GM19099 (cell line): ENCODE data around the gene FBLN2.

ENCODE experiments used
- POLR2A ChIP-seq: IDR thresholded peaks from 3 replicates; pipeline ENCODE4 v1.6.1; 2011; ENCODE audit warnings: low read depth; ENCODE audit not compliant: insufficient read length; ENCODE audit errors: extremely low read depth

Gene FBLN2

GRCh38 chr3:13650210-13651056 lies 101.5 kb downstream of the FBLN2 start:
- TF ChIP-seq POLR2A, result no peak

- no peak for TF ChIP-seq POLR2A
Observed at GRCh38 chr3:13651057-13651400, 102.1 kb downstream of the FBLN2 start.

- no peak for TF ChIP-seq POLR2A
Observed at GRCh38 chr3:13651775-13652428, 103.0 kb downstream of the FBLN2 start.

GRCh38 chr3:13652728-13653127 lies 103.8 kb downstream of the FBLN2 start:
- no peak for TF ChIP-seq POLR2A

- no peak for TF ChIP-seq POLR2A
Observed at GRCh38 chr3:13653631-13654279, 104.8 kb downstream of the FBLN2 start.

GRCh38 chr3:13654330-13655060 lies 105.6 kb downstream of the FBLN2 start:
- TF ChIP-seq POLR2A, result no peak

- TF ChIP-seq POLR2A, result no peak
Observed at GRCh38 chr3:13655061-13655913, 106.4 kb downstream of the FBLN2 start.

- TF ChIP-seq POLR2A, result no peak
Observed at GRCh38 chr3:13656584-13657301, 107.8 kb downstream of the FBLN2 start.

- TF ChIP-seq POLR2A, result no peak
Observed at GRCh38 chr3:13657660-13658435, 108.9 kb downstream of the FBLN2 start.

GRCh38 chr3:13658681-13659080 lies 109.8 kb downstream of the FBLN2 start:
- TF ChIP-seq POLR2A, result no peak

- no peak for TF ChIP-seq POLR2A
Observed at GRCh38 chr3:13659221-13659969, 110.5 kb downstream of the FBLN2 start.
